GM19025 (cell line): ENCODE results near the gene TGFBR1.

Experiments
- ATAC-seq: cut with Tn5 transposase; IDR thresholded peaks from one replicate; pipeline ENCODE4 v1.9.1; 2021; ENCODE audit warnings: mild to moderate bottlenecking, low read depth, moderate library complexity; ENCODE audit not compliant: unreplicated experiment

TGFBR1 gene

GRCh38 chr9:99105152-99106043 lies 485 bp downstream of the TGFBR1 start:
- peak; percentile 51 for ATAC-seq

DNA sequence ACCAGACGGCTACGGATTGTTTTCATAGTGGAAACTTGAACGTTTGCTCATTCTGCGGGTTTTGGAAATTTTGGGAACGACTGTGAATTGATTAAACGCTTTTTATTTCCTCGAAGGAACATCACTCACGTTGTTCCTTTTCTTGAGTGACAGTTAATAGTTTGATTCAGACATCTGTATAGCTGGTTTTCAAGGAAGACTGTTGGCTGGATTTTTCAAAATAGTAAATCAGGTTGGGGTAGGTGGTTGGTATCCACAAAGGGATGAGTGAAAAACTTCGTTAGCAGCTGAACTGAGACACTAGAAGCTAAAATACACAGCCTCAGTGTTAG lies 1.1 kb downstream of the TGFBR1 start:
- no peak for ATAC-seq

GRCh38 chr9:99107421-99107820 lies 2.5 kb downstream of the TGFBR1 start:
- ATAC-seq: no peak

DNA sequence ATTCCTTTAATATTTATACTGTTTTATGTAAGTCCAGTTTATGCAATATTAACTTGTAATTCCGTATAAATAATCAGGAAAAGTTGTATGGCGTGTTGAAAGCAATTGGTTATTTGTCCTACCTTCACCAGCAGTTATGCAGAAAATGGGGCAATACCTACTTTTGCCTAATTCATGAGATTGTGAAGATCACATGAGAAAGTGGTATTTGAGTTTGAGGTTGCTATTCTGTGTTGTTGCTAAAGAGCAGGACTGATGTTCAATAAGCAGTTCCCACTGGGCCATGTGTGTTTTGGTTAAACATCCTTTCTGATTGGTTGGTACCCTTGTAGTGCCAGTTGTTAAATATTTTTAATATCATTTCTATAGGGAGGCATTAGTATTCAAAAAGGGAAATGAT lies 3.2 kb downstream of the TGFBR1 start:
- ATAC-seq: no peak

GRCh38 chr9:99109522-99109921 lies 4.6 kb downstream of the TGFBR1 start:
- ATAC-seq: no peak

DNA sequence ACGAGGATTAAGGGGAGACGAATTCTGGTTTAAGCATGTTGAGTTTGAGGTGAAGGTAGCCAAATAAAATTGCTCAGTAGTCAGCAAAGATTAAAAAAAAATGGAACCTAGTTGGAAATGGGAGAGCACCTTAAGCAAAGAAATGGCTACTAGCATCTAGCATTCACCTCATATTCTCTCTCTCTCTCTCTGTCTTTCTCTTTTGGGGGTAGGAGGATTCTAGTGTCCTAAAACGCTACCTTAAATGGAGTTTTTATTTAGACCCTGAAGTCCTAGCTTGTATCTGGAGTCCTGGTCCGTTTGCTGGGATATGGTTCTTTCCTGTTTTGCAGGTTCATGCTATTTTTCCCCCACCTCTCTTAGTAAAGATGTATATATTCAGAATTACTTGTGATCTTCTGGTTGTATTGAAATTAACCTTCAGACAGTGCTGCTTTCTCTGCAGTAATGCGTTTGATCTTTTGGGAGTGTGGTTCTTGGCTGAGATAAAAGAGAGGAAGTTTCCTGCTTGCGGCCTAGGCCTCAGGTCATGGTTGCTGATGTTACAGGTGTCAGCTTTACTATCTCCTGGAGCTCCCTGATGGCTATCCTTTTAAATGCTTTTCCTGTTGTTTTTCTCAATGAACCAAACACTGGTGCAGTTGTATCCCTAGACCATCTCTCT lies 8.0 kb downstream of the TGFBR1 start:
- no peak for ATAC-seq

GRCh38 chr9:99113414-99114048 lies 8.6 kb downstream of the TGFBR1 start:
- ATAC-seq: no peak

- no peak for ATAC-seq
Observed at GRCh38 chr9:99114049-99114440, 9.1 kb downstream of the TGFBR1 start.

- ATAC-seq: no peak
Observed at GRCh38 chr9:99114846-99115500, 10.1 kb downstream of the TGFBR1 start.

DNA sequence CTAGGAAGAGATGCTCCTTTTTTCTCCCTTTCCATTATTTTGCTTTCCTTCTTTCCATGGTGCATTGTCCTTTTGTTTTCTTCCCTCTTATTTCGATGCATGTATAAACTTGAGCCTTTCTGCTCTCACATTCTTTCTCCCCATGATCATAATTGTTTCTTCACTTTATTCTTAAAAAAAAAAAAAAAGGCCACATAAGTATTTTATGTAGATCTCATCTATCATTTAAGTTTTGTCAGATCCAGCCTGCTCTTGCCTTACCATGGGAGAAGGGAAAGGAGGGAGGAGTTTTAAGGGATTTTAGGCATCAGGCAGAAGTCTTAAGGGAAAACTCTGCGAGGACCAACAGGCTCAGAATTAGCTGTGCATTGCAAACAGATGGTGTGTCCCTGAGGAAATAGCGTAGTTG lies 11.1 kb downstream of the TGFBR1 start:
- no peak for ATAC-seq

- ATAC-seq: peak; percentile 99
Observed at GRCh38 chr9:99118782-99119466, 14.0 kb downstream of the TGFBR1 start.

DNA sequence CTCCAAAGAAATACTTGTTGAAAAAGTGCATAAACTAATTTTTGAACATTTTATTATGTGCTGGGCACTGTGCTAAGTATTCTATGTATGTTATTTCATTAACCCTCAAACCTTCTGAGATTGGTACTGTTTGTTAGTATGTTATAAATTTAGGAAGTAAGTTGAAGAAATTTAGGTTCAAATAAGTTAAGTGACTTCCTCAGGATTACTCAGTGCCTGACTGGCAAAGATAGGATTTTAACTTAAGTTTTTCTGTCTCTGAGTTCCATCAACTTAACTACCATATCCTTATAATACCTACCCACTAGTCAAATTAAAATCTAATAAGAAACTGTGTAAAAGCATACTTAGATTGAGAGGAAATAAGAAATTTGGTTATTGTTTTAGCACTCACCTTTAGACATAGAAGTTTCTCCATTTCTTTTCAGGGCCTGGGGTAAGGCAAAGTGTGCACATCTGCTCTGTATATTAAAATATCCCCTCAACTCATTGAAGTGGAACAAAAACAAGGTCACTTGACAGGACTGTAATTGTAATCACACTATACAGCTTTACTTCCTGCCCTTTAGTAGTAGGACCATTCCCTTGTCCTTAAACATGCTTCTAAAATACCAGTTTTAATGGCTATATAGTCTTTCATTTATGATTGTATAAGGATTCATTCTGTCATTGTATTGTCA lies 15.2 kb downstream of the TGFBR1 start:
- ATAC-seq: no peak

- no peak for ATAC-seq
Observed at GRCh38 chr9:99121604-99122003, 16.7 kb downstream of the TGFBR1 start.

- ATAC-seq: no peak
Observed at GRCh38 chr9:99124534-99125255, 19.8 kb downstream of the TGFBR1 start.

DNA sequence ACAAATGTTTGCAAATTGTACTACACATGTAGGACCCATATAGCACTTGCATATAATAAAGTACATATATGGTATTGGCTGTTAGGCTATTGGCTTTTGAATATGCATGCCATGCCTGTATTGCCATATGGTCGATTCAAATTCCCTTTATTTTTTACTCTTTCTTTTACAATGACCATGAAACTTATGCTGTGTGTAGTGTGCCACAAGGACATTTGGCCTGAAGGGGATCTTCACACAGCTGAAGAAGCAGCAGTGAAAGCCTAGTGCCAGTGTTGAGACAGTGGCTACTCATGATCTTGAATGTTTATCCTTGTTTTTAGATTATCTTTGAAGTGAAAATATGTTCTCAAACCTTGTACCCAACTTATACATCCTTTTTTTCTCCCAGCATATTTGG lies 20.5 kb downstream of the TGFBR1 start:
- no peak for ATAC-seq

DNA sequence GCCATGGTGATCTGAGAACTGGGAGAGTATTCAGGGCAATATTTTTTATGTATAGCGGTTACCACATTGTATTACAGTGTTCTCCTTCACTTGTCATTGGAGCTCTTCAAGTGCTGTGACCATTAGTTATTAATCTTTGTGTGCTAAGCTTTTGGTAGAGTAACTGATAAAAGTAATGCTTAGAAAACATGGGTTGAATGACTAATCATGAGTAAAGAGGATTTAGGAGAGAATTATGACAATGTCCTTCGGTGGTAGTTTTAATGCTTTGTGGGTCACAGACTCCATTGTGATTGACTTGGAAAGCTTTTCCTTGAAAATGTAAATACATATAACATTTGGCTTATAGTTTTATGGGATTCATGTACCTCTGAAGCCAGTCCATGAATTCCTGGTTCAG lies 21.4 kb downstream of the TGFBR1 start:
- ATAC-seq: no peak

GRCh38 chr9:99127356-99128132 lies 22.6 kb downstream of the TGFBR1 start:
- no peak for ATAC-seq

- ATAC-seq: no peak
Observed at GRCh38 chr9:99128133-99128406, 23.2 kb downstream of the TGFBR1 start.

DNA sequence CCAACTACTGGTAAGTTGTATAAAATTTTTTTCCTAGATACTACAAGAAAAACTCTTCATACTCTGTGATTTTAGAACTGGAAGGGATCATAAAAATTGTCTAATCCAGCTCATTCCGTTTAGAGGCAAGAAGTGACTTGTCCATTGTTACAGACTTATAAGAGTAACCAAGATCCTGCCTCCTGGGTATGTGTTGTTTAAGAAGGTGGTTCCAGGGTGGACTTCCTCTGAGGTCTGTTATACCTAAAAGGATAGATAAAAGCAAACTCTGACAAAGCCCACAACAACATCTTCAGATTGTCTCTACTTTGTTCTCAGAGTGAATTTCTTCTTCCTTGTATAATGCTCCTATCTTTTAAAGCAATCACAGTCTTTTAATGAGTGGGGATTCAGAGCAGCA lies 24.2 kb downstream of the TGFBR1 start:
- no peak for ATAC-seq
